ENCODE data around the gene PPP1R9B. TPM values are rescaled to one million over a fixed set of nuclear protein-coding genes. Genes with fewer than 3 reads are reported as not detected.

Gene PPP1R9B
- polyA plus RNA-seq, 1 donor (not counting 4 experiments of a cell fraction or from before 2014, with no cell fraction given): 16.1 TPM

DNA sequence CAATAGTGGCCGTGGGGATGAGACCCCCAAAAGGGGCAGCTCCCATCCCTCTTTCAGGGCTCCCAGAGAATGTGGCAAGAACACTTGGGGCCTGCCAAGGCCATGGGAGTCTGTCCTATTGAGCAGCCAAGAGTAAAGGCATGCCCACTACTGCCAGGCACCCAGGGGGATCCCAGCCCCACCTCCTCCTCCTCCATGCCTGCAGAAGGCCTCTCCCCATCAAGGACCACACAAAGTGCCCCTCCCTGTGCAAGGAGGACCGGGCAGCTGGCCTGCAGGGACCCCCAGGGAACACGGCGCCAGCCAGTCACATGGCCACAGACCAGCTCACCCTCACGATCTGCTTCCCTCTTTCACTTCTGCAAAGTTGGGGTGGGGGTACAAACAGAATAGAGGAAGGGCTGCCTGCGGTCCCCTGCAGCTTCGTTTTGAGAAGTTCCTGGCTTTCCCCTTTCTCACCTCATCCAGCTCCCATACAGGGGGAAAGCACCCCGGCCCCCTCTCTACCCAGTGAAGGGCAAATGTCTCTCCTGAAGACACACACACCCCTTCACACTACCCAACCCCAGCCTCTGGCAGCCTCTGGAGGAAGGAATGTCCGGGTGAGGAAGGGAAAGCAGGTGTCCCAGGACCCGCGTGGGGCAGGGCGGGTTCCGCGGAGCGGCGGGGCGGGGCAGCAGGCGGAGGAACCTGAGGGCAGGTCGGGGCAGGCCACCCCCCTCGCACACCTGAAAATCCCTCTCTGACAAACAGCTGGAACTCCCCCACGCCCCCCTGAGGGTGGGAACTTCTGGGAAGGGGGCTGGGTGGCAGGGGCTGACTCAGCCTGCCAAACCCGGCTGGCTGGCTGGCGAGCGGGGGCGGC lies 2.0 kb downstream of the PPP1R9B start:
- Histone ChIP-seq H4K20me1 (ENCODE audit: control insufficient read depth, extremely low read depth, insufficient read depth, low read length) (peaks cover 32% of the 10 kb centered on the region), H3K36me3 (ENCODE audit: control insufficient read depth in 2 of 2, extremely low read depth in 1 of 2, insufficient read depth in 2 of 2, low read length in 2 of 2) (peaks cover 17 to 27% of the 10 kb centered on the region in 2 experiments), H3K9ac (ENCODE audit: control insufficient read depth, extremely low read depth, insufficient read depth, low read length) (peak overlapping the region; percentile 67), H2AFZ (ENCODE audit: control insufficient read depth, low read length) (no peak overlapping the region), H3K9me3 (ENCODE audit: control insufficient read depth, low read depth, low read length) (no peaks in the 10 kb centered on the region), H3K79me2 (ENCODE audit: control insufficient read depth, insufficient read depth, low read length) (peaks cover 56% of the 10 kb centered on the region), H3K4me3 (ENCODE audit: control insufficient read depth in 2 of 3, extremely low read depth in 1 of 3, insufficient read depth in 2 of 3, low read depth in 1 of 3, low read length in 3 of 3) (peak overlapping the region; percentile 70 to 88 (median 76)), H3K27ac (ENCODE audit: control insufficient read depth, insufficient read depth, low read length) (no peak overlapping the region), H3K4me1 (ENCODE audit: control insufficient read depth, extremely low read depth, insufficient read depth, low read length) (peaks cover 46% of the 10 kb centered on the region), H3K27me3 (ENCODE audit: control insufficient read depth, extremely low read depth, insufficient read depth, low read length) (no peaks in the 10 kb centered on the region), H3K9me1 (ENCODE audit: control insufficient read depth, extremely low read depth, insufficient read depth, low read length) (peaks cover 4% of the 10 kb centered on the region), H3K4me2 (ENCODE audit: control insufficient read depth, extremely low read depth, insufficient read depth, low read depth, low read length) (peak overlapping the region; percentile 94)
- TF ChIP-seq CTCF (optimal IDR thresholded peaks at IDR 0.05 in 1 of 3, IDR thresholded peaks at IDR 0.05 in 1 of 3, conservative IDR thresholded peaks at IDR 0.05 in 1 of 3; ENCODE audit: extremely low read depth in 1 of 3, insufficient read depth in 2 of 3, low read length in 3 of 3) (peak; percentile 26 to 55 (median 42)), EZH2 (IDR thresholded peaks at IDR 0.05; ENCODE audit: low read length) (no peak)
- DNase-seq (ENCODE audit: low read depth, low spot score): no peak
- peak; percentile 20 for FAIRE-seq
- dilution Hi-C loops (cut with MboI; ENCODE audit: extremely low pct_ligation_motif_present, low sequenced_read_pairs): no loop called here

DNA sequence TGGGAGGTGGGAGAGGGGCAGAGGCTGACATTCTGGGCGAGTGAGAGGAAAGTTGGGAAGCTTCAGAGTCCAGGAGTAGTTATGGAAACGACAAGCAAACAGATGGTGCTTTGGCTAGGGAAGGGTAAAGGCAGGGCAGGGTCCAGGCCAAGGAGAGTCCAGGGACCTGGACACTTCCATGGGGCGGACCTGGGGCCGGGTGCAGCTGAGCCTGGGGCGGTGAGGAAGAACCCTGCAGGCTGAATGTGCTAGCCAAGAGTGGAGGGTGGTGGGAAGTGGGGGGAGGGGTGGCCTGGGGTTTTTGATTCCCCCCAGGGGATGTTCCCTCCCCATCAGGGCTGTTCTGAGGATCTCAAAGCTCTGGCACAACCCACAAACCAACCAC lies 2.6 kb downstream of the PPP1R9B start:
- H3K4me2 ChIP-seq (ENCODE audit: control insufficient read depth, extremely low read depth, insufficient read depth, low read depth, low read length): peak overlapping the region; percentile 94
- TF ChIP-seq EZH2 (IDR thresholded peaks at IDR 0.05; ENCODE audit: low read length): no peak
- TF ChIP-seq CTCF (optimal IDR thresholded peaks at IDR 0.05 in 1 of 3, IDR thresholded peaks at IDR 0.05 in 1 of 3, conservative IDR thresholded peaks at IDR 0.05 in 1 of 3; ENCODE audit: extremely low read depth in 1 of 3, insufficient read depth in 2 of 3, low read length in 3 of 3): no peak
- peaks cover 4% of the 10 kb centered on the region for H3K9me1 ChIP-seq (ENCODE audit: control insufficient read depth, extremely low read depth, insufficient read depth, low read length)
- H3K79me2 ChIP-seq (ENCODE audit: control insufficient read depth, insufficient read depth, low read length): peaks cover 57% of the 10 kb centered on the region
- peaks cover 32% of the 10 kb centered on the region for H4K20me1 ChIP-seq (ENCODE audit: control insufficient read depth, extremely low read depth, insufficient read depth, low read length)
- H3K27ac ChIP-seq (ENCODE audit: control insufficient read depth, insufficient read depth, low read length): no peak overlapping the region
- H2AFZ ChIP-seq (ENCODE audit: control insufficient read depth, low read length): no peak overlapping the region
- FAIRE-seq (no peak), DNase-seq (ENCODE audit: low read depth, low spot score) (no peak)
- dilution Hi-C loops (cut with MboI; ENCODE audit: extremely low pct_ligation_motif_present, low sequenced_read_pairs): no loop called here
- peaks cover 41% of the 10 kb centered on the region for H3K4me1 ChIP-seq (ENCODE audit: control insufficient read depth, extremely low read depth, insufficient read depth, low read length)
- H3K27me3 ChIP-seq (ENCODE audit: control insufficient read depth, extremely low read depth, insufficient read depth, low read length): no peaks in the 10 kb centered on the region
- H3K9ac ChIP-seq (ENCODE audit: control insufficient read depth, extremely low read depth, insufficient read depth, low read length): peak overlapping the region; percentile 67
- no peaks in the 10 kb centered on the region for H3K9me3 ChIP-seq (ENCODE audit: control insufficient read depth, low read depth, low read length)
- H3K36me3 ChIP-seq (ENCODE audit: control insufficient read depth in 2 of 2, extremely low read depth in 1 of 2, insufficient read depth in 2 of 2, low read length in 2 of 2): peaks cover 21 to 27% of the 10 kb centered on the region in 2 experiments
- peak overlapping the region; percentile 70 to 88 (median 76) for H3K4me3 ChIP-seq (ENCODE audit: control insufficient read depth in 2 of 3, extremely low read depth in 1 of 3, insufficient read depth in 2 of 3, low read depth in 1 of 3, low read length in 3 of 3)
